Measurements from ENCODE around the gene HDAC8. TPM values are rescaled to one million over a fixed set of nuclear protein-coding genes. Genes with fewer than 3 reads are reported as not detected.
"Not testable (repeated sequence)": the region's sequence is repeated elsewhere in the genome, so short reads cannot be mapped to it uniquely, and the experiment has no call there.

HDAC8 gene
- total RNA-seq, 1 experiment from 2014 or later = 33.5 TPM

- H3K4me3 ChIP-seq (ENCODE audit: low read depth in 2 of 2, low read length in 2 of 2) = no peak overlapping the region
- BruUV-seq (replicated peaks) = no TSS peak
- TF ChIP-seq, protein P1, sequence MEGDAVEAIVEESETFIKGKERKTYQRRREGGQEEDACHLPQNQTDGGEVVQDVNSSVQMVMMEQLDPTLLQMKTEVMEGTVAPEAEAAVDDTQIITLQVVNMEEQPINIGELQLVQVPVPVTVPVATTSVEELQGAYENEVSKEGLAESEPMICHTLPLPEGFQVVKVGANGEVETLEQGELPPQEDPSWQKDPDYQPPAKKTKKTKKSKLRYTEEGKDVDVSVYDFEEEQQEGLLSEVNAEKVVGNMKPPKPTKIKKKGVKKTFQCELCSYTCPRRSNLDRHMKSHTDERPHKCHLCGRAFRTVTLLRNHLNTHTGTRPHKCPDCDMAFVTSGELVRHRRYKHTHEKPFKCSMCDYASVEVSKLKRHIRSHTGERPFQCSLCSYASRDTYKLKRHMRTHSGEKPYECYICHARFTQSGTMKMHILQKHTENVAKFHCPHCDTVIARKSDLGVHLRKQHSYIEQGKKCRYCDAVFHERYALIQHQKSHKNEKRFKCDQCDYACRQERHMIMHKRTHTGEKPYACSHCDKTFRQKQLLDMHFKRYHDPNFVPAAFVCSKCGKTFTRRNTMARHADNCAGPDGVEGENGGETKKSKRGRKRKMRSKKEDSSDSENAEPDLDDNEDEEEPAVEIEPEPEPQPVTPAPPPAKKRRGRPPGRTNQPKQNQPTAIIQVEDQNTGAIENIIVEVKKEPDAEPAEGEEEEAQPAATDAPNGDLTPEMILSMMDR (IDR thresholded peaks at IDR 0.05) = peak; percentile 24
- TF ChIP-seq TCF7L2 (IDR thresholded peaks at IDR 0.05; ENCODE audit: low read depth, low read length) = no peak
- in situ Hi-C loops (cut with HindIII; ENCODE audit: low pct_unique_long_range_greater_than_20kb, low sequenced_read_pairs) (no loop called here), intact Hi-C loops (cut with micrococcal nuclease; ENCODE audit: unreplicated experiment) (no loop called here)
- DNase-seq (ENCODE audit: low read depth, low spot score) (no peak), ATAC-seq (no peak)
- H3K27me3 ChIP-seq (ENCODE audit: control insufficient read depth, insufficient read depth, low read length) = no peaks in the 10 kb centered on the region
- POLR2A ChIA-PET = interaction anchor here (0.7 kb wide), 2 partner anchors 188 to 1868 kb away, joined by 3 to 4 read pairs; no protein-coding TSS in a partner anchor
- no peak overlapping the region for H3K27ac ChIP-seq (ENCODE audit: low read length)
- H3K4me1 ChIP-seq (ENCODE audit: control insufficient read depth, insufficient read depth, low read length) = peaks cover 3% of the 10 kb centered on the region; the same call in 1 of the 2 replicates
- CTCF ChIA-PET = no interaction called here
- no peaks in the 10 kb centered on the region for H3K9me3 ChIP-seq (ENCODE audit: control insufficient read depth, insufficient read depth, low read depth, low read length)
- peaks cover 16% of the 10 kb centered on the region for H3K36me3 ChIP-seq (ENCODE audit: control insufficient read depth, insufficient read depth, low read length)
Observed at GRCh38 chrX:72569786-72570185, 2.9 kb downstream of the HDAC8 start.

- no peak for DNase-seq (ENCODE audit: low read depth, low spot score)
- no peak; the same call in 1 of the 2 replicates for ATAC-seq
- CTCF ChIA-PET = no interaction called here
- H3K4me1 ChIP-seq (ENCODE audit: control insufficient read depth, insufficient read depth, low read length) = peaks cover 3% of the 10 kb centered on the region; the same call in 1 of the 2 replicates
- no peaks in the 10 kb centered on the region for H3K27me3 ChIP-seq (ENCODE audit: control insufficient read depth, insufficient read depth, low read length)
- POLR2A ChIA-PET = no interaction called here
- peaks cover 16% of the 10 kb centered on the region for H3K36me3 ChIP-seq (ENCODE audit: control insufficient read depth, insufficient read depth, low read length)
- BruUV-seq (replicated peaks) = no TSS peak
- TF ChIP-seq, protein P1 (IDR thresholded peaks at IDR 0.05) = no peak
- TF ChIP-seq SIN3A (IDR thresholded peaks at IDR 0.05; ENCODE audit: borderline replicate concordance, insufficient read depth, low read depth, low read length) = no peak
- no peak for TF ChIP-seq POLR2AphosphoS5 (IDR thresholded peaks at IDR 0.05; ENCODE audit: low read depth, low read length)
- intact Hi-C loops (cut with micrococcal nuclease; ENCODE audit: unreplicated experiment) = no loop called here
- no peak overlapping the region for H3K4me3 ChIP-seq (ENCODE audit: low read depth in 2 of 2, low read length in 2 of 2)
- no peaks in the 10 kb centered on the region for H3K9me3 ChIP-seq (ENCODE audit: control insufficient read depth, insufficient read depth, low read depth, low read length)
- in situ Hi-C loops (cut with HindIII; ENCODE audit: low pct_unique_long_range_greater_than_20kb, low sequenced_read_pairs) = no loop called here
- no peak overlapping the region for H3K27ac ChIP-seq (ENCODE audit: low read length)
Observed at GRCh38 chrX:72568406-72569092, 4.1 kb downstream of the HDAC8 start.

- ChIA-PET CTCF (no interaction called here), POLR2A (no interaction called here)
- BruUV-seq (replicated peaks) = no TSS peak
- ATAC-seq (no peak), DNase-seq (ENCODE audit: low read depth, low spot score) (no peak)
- no peak overlapping the region for H3K27ac ChIP-seq (ENCODE audit: low read length)
- intact Hi-C loops (cut with micrococcal nuclease; ENCODE audit: unreplicated experiment) = no loop called here
- no peak overlapping the region for H3K4me3 ChIP-seq (ENCODE audit: low read depth in 2 of 2, low read length in 2 of 2)
- H3K9me3 ChIP-seq (ENCODE audit: control insufficient read depth, insufficient read depth, low read depth, low read length) = no peaks in the 10 kb centered on the region
- H3K36me3 ChIP-seq (ENCODE audit: control insufficient read depth, insufficient read depth, low read length) = peaks cover 16% of the 10 kb centered on the region; the same call in 1 of the 2 replicates
- H3K4me1 ChIP-seq (ENCODE audit: control insufficient read depth, insufficient read depth, low read length) = no peaks in the 10 kb centered on the region; the same call in 1 of the 2 replicates
- H3K27me3 ChIP-seq (ENCODE audit: control insufficient read depth, insufficient read depth, low read length) = no peaks in the 10 kb centered on the region
- in situ Hi-C loops (cut with HindIII; ENCODE audit: low pct_unique_long_range_greater_than_20kb, low sequenced_read_pairs) = no loop called here
- TF ChIP-seq POLR2AphosphoS5 (IDR thresholded peaks at IDR 0.05; ENCODE audit: low read depth, low read length) (no peak), TCF7L2 (IDR thresholded peaks at IDR 0.05; ENCODE audit: low read depth, low read length) (no peak), SIN3A (IDR thresholded peaks at IDR 0.05; ENCODE audit: borderline replicate concordance, insufficient read depth, low read depth, low read length) (no peak)
- TF ChIP-seq, protein P2, sequence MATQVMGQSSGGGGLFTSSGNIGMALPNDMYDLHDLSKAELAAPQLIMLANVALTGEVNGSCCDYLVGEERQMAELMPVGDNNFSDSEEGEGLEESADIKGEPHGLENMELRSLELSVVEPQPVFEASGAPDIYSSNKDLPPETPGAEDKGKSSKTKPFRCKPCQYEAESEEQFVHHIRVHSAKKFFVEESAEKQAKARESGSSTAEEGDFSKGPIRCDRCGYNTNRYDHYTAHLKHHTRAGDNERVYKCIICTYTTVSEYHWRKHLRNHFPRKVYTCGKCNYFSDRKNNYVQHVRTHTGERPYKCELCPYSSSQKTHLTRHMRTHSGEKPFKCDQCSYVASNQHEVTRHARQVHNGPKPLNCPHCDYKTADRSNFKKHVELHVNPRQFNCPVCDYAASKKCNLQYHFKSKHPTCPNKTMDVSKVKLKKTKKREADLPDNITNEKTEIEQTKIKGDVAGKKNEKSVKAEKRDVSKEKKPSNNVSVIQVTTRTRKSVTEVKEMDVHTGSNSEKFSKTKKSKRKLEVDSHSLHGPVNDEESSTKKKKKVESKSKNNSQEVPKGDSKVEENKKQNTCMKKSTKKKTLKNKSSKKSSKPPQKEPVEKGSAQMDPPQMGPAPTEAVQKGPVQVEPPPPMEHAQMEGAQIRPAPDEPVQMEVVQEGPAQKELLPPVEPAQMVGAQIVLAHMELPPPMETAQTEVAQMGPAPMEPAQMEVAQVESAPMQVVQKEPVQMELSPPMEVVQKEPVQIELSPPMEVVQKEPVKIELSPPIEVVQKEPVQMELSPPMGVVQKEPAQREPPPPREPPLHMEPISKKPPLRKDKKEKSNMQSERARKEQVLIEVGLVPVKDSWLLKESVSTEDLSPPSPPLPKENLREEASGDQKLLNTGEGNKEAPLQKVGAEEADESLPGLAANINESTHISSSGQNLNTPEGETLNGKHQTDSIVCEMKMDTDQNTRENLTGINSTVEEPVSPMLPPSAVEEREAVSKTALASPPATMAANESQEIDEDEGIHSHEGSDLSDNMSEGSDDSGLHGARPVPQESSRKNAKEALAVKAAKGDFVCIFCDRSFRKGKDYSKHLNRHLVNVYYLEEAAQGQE (IDR thresholded peaks at IDR 0.05; ENCODE audit: insufficient read depth in 1 of 2, low read depth in 2 of 2, low read length in 1 of 2) = no peak
- TF ChIP-seq, protein P1 (IDR thresholded peaks at IDR 0.05) = no peak
Observed at GRCh38 chrX:72566448-72566847, 6.2 kb downstream of the HDAC8 start.

GRCh38 chrX:72559655-72560054 lies 13.0 kb downstream of the HDAC8 start:
- H3K4me1 ChIP-seq (ENCODE audit: control insufficient read depth, insufficient read depth, low read length); H3K9me3 ChIP-seq (ENCODE audit: control insufficient read depth, insufficient read depth, low read depth, low read length); POLR2A ChIA-PET; H3K4me3 ChIP-seq (ENCODE audit: low read depth in 2 of 2, low read length in 2 of 2); H3K27me3 ChIP-seq (ENCODE audit: control insufficient read depth, insufficient read depth, low read length); H3K36me3 ChIP-seq (ENCODE audit: control insufficient read depth, insufficient read depth, low read length); H3K27ac ChIP-seq (ENCODE audit: low read length); DNase-seq (ENCODE audit: low read depth, low spot score); intact Hi-C loops (cut with micrococcal nuclease; ENCODE audit: unreplicated experiment); CTCF ChIA-PET; ATAC-seq; in situ Hi-C loops (cut with HindIII; ENCODE audit: low pct_unique_long_range_greater_than_20kb, low sequenced_read_pairs); BruUV-seq (replicated peaks): not testable (repeated sequence)
